ENCODE results near the gene SORL1-AS1.

SORL1-AS1 gene

DNA sequence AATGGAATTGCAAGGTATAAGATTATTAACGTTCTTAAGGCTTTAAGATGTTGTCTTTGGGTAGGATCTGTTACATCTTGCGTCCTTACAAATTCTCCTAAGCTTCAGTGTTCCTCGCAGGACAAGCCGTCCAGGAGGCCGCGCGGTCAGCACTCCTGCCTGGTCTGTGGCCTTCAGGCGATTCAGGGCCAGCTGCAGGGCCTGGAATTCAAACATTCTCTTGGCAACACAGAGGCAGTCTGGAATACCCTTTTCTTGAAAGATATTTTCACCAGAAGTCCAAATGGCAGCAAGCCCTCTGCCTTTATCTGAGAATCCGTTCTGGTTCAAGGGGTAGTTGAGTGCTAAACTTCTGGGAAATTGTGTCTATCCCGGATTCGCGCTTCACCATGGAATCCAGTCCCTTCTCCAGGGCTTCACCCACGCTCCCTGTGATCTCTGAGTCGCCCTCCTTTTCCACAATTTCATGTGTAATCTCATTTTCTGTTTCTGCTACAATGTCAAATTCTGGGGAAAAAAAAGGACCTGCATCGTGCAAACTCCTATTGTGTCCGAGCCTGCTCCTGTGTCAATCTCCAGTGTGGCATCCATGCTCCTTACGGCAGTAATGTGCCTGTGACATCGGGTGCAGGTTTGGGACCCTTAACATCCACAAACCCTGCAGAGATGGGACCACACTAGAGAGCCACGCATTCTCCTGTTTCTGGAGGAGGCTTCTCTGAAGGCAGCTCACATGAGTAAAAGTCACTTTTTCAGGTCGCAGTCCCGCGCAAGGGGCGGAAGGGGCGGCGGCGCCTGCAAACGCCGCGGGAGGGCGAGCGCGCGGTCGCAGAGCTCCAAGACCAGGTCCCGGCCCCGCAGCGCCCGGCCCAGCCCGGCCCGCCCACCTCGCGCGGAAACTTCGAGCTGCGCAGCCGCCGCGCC is 26.0 kb downstream of the SORL1-AS1 start:
- CTCF ChIA-PET: interaction anchor here (0.8 to 1.9 kb wide), 8 partner anchors 9 to 165 kb away, joined by 3 to 7 read pairs (median 6); no protein-coding TSS in a partner anchor
- Histone ChIP-seq H3K9ac (ENCODE audit: control insufficient read depth, insufficient read depth, low read length) (peak overlapping the region; percentile 42), H4K20me1 (ENCODE audit: control insufficient read depth, insufficient read depth) (no peaks in the 10 kb centered on the region), H3K4me2 (ENCODE audit: control insufficient read depth, insufficient read depth) (peak overlapping the region; percentile 95), H3K79me2 (ENCODE audit: control insufficient read depth, insufficient read depth, low read length) (no peaks in the 10 kb centered on the region), H3K36me3 (ENCODE audit: control insufficient read depth in 2 of 2, insufficient read depth in 2 of 2, low read length in 1 of 2) (no peaks in the 10 kb centered on the region), H3K4me3 (peak overlapping the region; percentile 39; the same call in 1 of the 2 replicates), H3K27me3 (replicated peaks in 1 of 2; ENCODE audit: control insufficient read depth in 2 of 2, insufficient read depth in 2 of 2, low read length in 1 of 2) (no peaks in the 10 kb centered on the region), H3K27ac (ENCODE audit: control insufficient read depth, insufficient read depth) (no peak overlapping the region), H2AFZ (ENCODE audit: control insufficient read depth, low read depth, low read length) (peak overlapping the region; percentile 85), H3K9me3 (replicated peaks; ENCODE audit: control insufficient read depth, insufficient read depth, low read length) (no peaks in the 10 kb centered on the region; the same call in 2 of the 3 replicates), H3K4me1 (ENCODE audit: control insufficient read depth, insufficient read depth, low read length) (peaks cover 46% of the 10 kb centered on the region)
- SMC1A ChIA-PET (ENCODE audit: uncharacterized antibody, unreplicated experiment): interaction anchor here (0.7 to 13.9 kb wide), 14 partner anchors 9 to 149 kb away, joined by 3 to 241 read pairs (median 4); partner anchors contain the start of genes SORL1 and SORL1-AS1
- no TSS peak for BruUV-seq (replicated peaks)
- RAD21 ChIA-PET (ENCODE audit: unreplicated experiment): interaction anchor here (0.9 to 6.2 kb wide), 10 partner anchors 10 to 90 kb away, joined by 3 to 42 read pairs (median 6); no protein-coding TSS in a partner anchor
- FAIRE-seq: no peak
- WGBS (ENCODE audit: insufficient coverage, insufficient replicate concordance, low lambda C conversion rate, missing lambda C conversion rate): 45% methylated on average over 36 of the region's 48 CpGs
- no peak for DNase-seq (ENCODE audit: low read depth, low spot score)
- in situ Hi-C loops (cut with MboI) (no loop called here), intact Hi-C loops (cut with micrococcal nuclease; ENCODE audit: unreplicated experiment) (no loop called here)
- POLR2A ChIA-PET: interaction anchor here (0.6 to 1.4 kb wide), 7 partner anchors 8 to 134 kb away, joined by 3 to 7 read pairs (median 3); partner anchors contain the start of gene SC5D
- ATAC-seq: peak; percentile 57
- no peak for TF ChIP-seq TBL1XR1 (IDR thresholded peaks at IDR 0.05; ENCODE audit: low read depth, low read length)
- TF ChIP-seq CHD2 (IDR thresholded peaks at IDR 0.05; ENCODE audit: borderline replicate concordance, low read depth, low read length): no peak
- TF ChIP-seq ZNF384 (IDR thresholded peaks at IDR 0.05; ENCODE audit: borderline replicate concordance, low read depth, low read length): no peak
- TF ChIP-seq JUND (IDR thresholded peaks at IDR 0.05; ENCODE audit: low read depth, low read length): no peak
- TF ChIP-seq NFIC (IDR thresholded peaks at IDR 0.05; ENCODE audit: low read depth, low read length): no peak
- TF ChIP-seq EED (IDR thresholded peaks at IDR 0.05; ENCODE audit: low read depth): no peak
- peak in 2 of 3 experiments; percentile 14 to 21; a peak in 1 of 6 replicates for TF ChIP-seq CTCF (IDR thresholded peaks at IDR 0.05 in 2 of 3, conservative IDR thresholded peaks at IDR 0.05 in 1 of 3; ENCODE audit: control insufficient read depth in 2 of 3, extremely low read depth in 1 of 3, insufficient read depth in 1 of 3, low read depth in 3 of 3, low read length in 3 of 3)
- no peak for TF ChIP-seq TAF1 (IDR thresholded peaks at IDR 0.05; ENCODE audit: borderline replicate concordance, low read depth, low read length)
- TF ChIP-seq GATAD2B (conservative IDR thresholded peaks at IDR 0.05; ENCODE audit: low read depth): peak; percentile 61; the same call in 1 of the 2 replicates
- no peak for TF ChIP-seq FOS (IDR thresholded peaks at IDR 0.05; ENCODE audit: borderline replicate concordance, extremely low read depth, insufficient read length)
- TF ChIP-seq FOXM1 (IDR thresholded peaks at IDR 0.05; ENCODE audit: low read depth, low read length): no peak
- TF ChIP-seq CBX5 (IDR thresholded peaks at IDR 0.05; ENCODE audit: low read depth): no peak
- TF ChIP-seq GABPA (IDR thresholded peaks at IDR 0.05; ENCODE audit: low read depth): no peak
- no peak for TF ChIP-seq SUPT20H (IDR thresholded peaks at IDR 0.05; ENCODE audit: borderline replicate concordance, control insufficient read depth, low read depth, low read length)
- TF ChIP-seq USF1 (IDR thresholded peaks at IDR 0.05; ENCODE audit: borderline replicate concordance, extremely low read length, insufficient read depth, low read depth, low read length): no peak
- TF ChIP-seq IKZF1 (conservative IDR thresholded peaks at IDR 0.05): peak; percentile 45
- no peak for TF ChIP-seq TCF3 (IDR thresholded peaks at IDR 0.05; ENCODE audit: borderline replicate concordance, insufficient read depth, low read depth, low read length)
- TF ChIP-seq, protein P1, sequence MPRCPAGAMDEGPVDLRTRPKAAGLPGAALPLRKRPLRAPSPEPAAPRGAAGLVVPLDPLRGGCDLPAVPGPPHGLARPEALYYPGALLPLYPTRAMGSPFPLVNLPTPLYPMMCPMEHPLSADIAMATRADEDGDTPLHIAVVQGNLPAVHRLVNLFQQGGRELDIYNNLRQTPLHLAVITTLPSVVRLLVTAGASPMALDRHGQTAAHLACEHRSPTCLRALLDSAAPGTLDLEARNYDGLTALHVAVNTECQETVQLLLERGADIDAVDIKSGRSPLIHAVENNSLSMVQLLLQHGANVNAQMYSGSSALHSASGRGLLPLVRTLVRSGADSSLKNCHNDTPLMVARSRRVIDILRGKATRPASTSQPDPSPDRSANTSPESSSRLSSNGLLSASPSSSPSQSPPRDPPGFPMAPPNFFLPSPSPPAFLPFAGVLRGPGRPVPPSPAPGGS (IDR thresholded peaks at IDR 0.05; ENCODE audit: borderline replicate concordance, insufficient read depth, low read depth, low read length, poor library complexity, severe bottlenecking): no peak
